H1 (cell line): ENCODE results near the gene C1orf56. TPM values are rescaled to one million over a fixed set of nuclear protein-coding genes. Genes with fewer than 3 reads are reported as not detected.

Experiments
- ASH2L ChIP-seq: fragments of 200-600, 300-600 bp; sonication (generic); IDR thresholded peaks from one replicate; pipeline ENCODE4 v1.7.1; 2017; ENCODE audit warnings: low read length
- BACH1 ChIP-seq: IDR thresholded peaks from 2 replicates; pipeline ENCODE4 v1.6.1; 2012; ENCODE audit warnings: low read length, improper control_type of control experiment
- CHD1 ChIP-seq: IDR thresholded peaks from 2 replicates; pipeline ENCODE4 v1.6.1; 2012; ENCODE audit warnings: low read depth, low read length, improper control_type of control experiment
- CREB1 ChIP-seq: IDR thresholded peaks from 2 replicates; pipeline ENCODE4 v1.6.1; 2012; ENCODE audit warnings: inconsistent platforms
- E2F6 ChIP-seq: IDR thresholded peaks from 2 replicates; pipeline ENCODE4 v1.6.1; 2012; ENCODE audit warnings: inconsistent platforms
- EGR1 ChIP-seq: IDR thresholded peaks from 2 replicates; pipeline ENCODE4 v1.6.1; 2011; ENCODE audit warnings: low read depth, low read length, borderline replicate concordance
- GTF2F1 ChIP-seq: IDR thresholded peaks from 2 replicates; pipeline ENCODE4 v1.6.1; 2012; ENCODE audit warnings: low read depth, low read length, improper control_type of control experiment, borderline replicate concordance
- HDAC2 ChIP-seq, 2 experiments: fragments of 300-600 bp in 1 of 2; sonication (generic) in 1 of 2; IDR thresholded peaks; 2 replicates each; pipeline ENCODE4 v1.6.1; 2011 to 2012; ENCODE audit warnings: low read depth in 2 of 2, low read length in 2 of 2, mild to moderate bottlenecking in 2 of 2, moderate library complexity in 2 of 2, borderline replicate concordance in 1 of 2, inconsistent platforms in 1 of 2
- KDM1A ChIP-seq: fragments of 200-600, 300-600 bp; sonication (generic); IDR thresholded peaks from 2 replicates; pipeline ENCODE4 v1.7.1; 2016; ENCODE audit warnings: mild to moderate bottlenecking, low read length, borderline replicate concordance
- MAFK ChIP-seq: IDR thresholded peaks from 2 replicates; pipeline ENCODE4 v1.6.1; 2012; ENCODE audit warnings: low read depth, mild to moderate bottlenecking, improper control_type of control experiment, low read length
- POLR2A ChIP-seq, 2 experiments: IDR thresholded peaks; 1 replicate in 1 of 2; 2 replicates in 1 of 2; pipeline ENCODE4 v1.6.1; 2011; ENCODE audit warnings: low read depth in 2 of 2, low read length in 2 of 2, mild to moderate bottlenecking in 2 of 2; ENCODE audit errors: control extremely low read depth in 1 of 2
- RFX5 ChIP-seq: IDR thresholded peaks from 2 replicates; pipeline ENCODE4 v1.6.1; 2011; ENCODE audit warnings: low read depth, low read length, improper control_type of control experiment, borderline replicate concordance
- RXRA ChIP-seq: IDR thresholded peaks from 2 replicates; pipeline ENCODE4 v1.6.1; 2011; ENCODE audit warnings: low read depth, mild to moderate bottlenecking, low read length, moderate library complexity; ENCODE audit not compliant: insufficient read depth
- SIN3A ChIP-seq, 2 experiments: IDR thresholded peaks in 1 of 2; conservative IDR thresholded peaks in 1 of 2; 2 replicates each; pipeline ENCODE4 v1.6.1; 2011 to 2012; ENCODE audit warnings: low read length in 2 of 2, improper control_type of control experiment in 1 of 2, low read depth in 1 of 2, mild to moderate bottlenecking in 1 of 2
- SIX5 ChIP-seq: IDR thresholded peaks from 2 replicates; pipeline ENCODE4 v1.6.1; 2011; ENCODE audit warnings: mild to moderate bottlenecking, low read depth, low read length
- TBP ChIP-seq: IDR thresholded peaks from 2 replicates; pipeline ENCODE4 v1.6.1; 2011; ENCODE audit warnings: low read depth, low read length, improper control_type of control experiment
- ZNF274 ChIP-seq: IDR thresholded peaks from 2 replicates; pipeline ENCODE4 v1.7.0; 2012; ENCODE audit warnings: low read length, borderline replicate concordance; ENCODE audit errors: extremely low read depth
- polyA plus RNA-seq, 7 experiments: library from polyadenylated mRNA; depleted of rRNA in 3 of 7; stranded (reverse) in 5 of 7; unstranded in 2 of 7; fragments of >200 nt in 5 of 7; fragments of 200-250 nt in 2 of 7; gene quantifications; 1 replicate in 5 of 7; 2 replicates in 1 of 7; 4 replicates in 1 of 7; pipeline versions ENCODE4 v1.2.1 to v1.2.3, GENCODE V29; 2011 to 2013; ENCODE audit warnings: missing spikeins in 2 of 7, mixed read lengths in 2 of 7
- total RNA-seq: library from RNA; stranded (reverse); fragmentation: NEBNext Ultra II Directional; extraction: Animal tissue kit (Norgen Biotek cat#: 25700); gene quantifications from 2 replicates; pipeline ENCODE4 v1.2.1, GENCODE V29; 2021

Gene C1orf56
- total and polyA plus RNA-seq, 2 of the 8 experiments (the other 6 are each of a cell fraction or from before 2014, with no cell fraction given) = 3.0 to 3.4 TPM

GRCh38 chr1:151008244-151009205, 39.0 kb upstream of the C1orf56 start, which contains the start of gene PRUNE1 (continued):
- TF ChIP-seq ZNF274 (no peak), BACH1 (0 out of 2 replicates have a peak, but pooled peaks have one; percentile 10), SIX5 (peak; percentile 51), E2F6 (peak; percentile 71), SIN3A (conservative IDR thresholded peaks at IDR 0.05 in 1 of 2, IDR thresholded peaks at IDR 0.05 in 1 of 2; ENCODE audit: low read depth in 1 of 2, low read length in 2 of 2) (peak; percentile 17 to 61; a peak in 1 of 4 replicates), EGR1 (no peak), KDM1A (peak; percentile 50; the same call in 1 of the 2 replicates), RXRA (no peak), GTF2F1 (no peak), CREB1 (peak; percentile 85), ASH2L (peak; percentile 80), POLR2A (IDR thresholded peaks at IDR 0.05; ENCODE audit: control extremely low read depth in 1 of 2, low read depth in 2 of 2, low read length in 2 of 2) (peak in 1 of 2 experiments; percentile 35; a peak in 1 of 3 replicates), CHD1 (no peak; the same call in 1 of the 2 replicates), HDAC2 (IDR thresholded peaks at IDR 0.05; ENCODE audit: borderline replicate concordance in 1 of 2, low read depth in 2 of 2, low read length in 2 of 2) (0 out of 4 replicates have a peak, but pooled peaks of 1 of the 2 experiments have one; percentile 42), RFX5 (peak; percentile 61; the same call in 1 of the 2 replicates), MAFK (no peak), TBP (peak; percentile 45)
